ENCODE measurements around the gene TOP1.

TOP1 gene

GRCh38 chr20:41154436-41155176 is 126.0 kb downstream of the TOP1 start:
- ChIA-PET CTCF (interaction anchor here (1.5 to 7.4 kb wide), 6 partner anchors 12 to 186 kb away, joined by 4 to 76 read pairs (median 38); partner anchors contain the start of gene LPIN3), POLR2A (no interaction called here)
- TF ChIP-seq CTCF (IDR thresholded peaks at IDR 0.05; ENCODE audit: control extremely low read depth, extremely low read depth, low read depth, missing control alignments): no peak
- DNase-seq (ENCODE audit: extremely low spot score): no peak

- CTCF ChIA-PET: interaction anchor here (0.7 to 7.4 kb wide), 8 partner anchors 12 to 198 kb away, joined by 3 to 76 read pairs (median 17); partner anchors contain the start of gene LPIN3
- POLR2A ChIA-PET: no interaction called here
- no peak for DNase-seq (ENCODE audit: extremely low spot score)
- no peak for TF ChIP-seq CTCF (IDR thresholded peaks at IDR 0.05; ENCODE audit: control extremely low read depth, extremely low read depth, low read depth, missing control alignments)
Measured at GRCh38 chr20:41155261-41155660, 126.6 kb downstream of the TOP1 start.

GRCh38 chr20:41158082-41158625 is 129.5 kb downstream of the TOP1 start:
- no peak for DNase-seq (ENCODE audit: extremely low spot score)
- CTCF ChIA-PET: interaction anchor here (1.0 to 7.4 kb wide), 12 partner anchors 8 to 195 kb away, joined by 3 to 76 read pairs (median 5); partner anchors contain the start of gene LPIN3
- TF ChIP-seq CTCF (IDR thresholded peaks at IDR 0.05; ENCODE audit: control extremely low read depth, extremely low read depth, low read depth, missing control alignments): no peak
- POLR2A ChIA-PET: no interaction called here

GRCh38 chr20:41159547-41159946 is 130.9 kb downstream of the TOP1 start:
- POLR2A ChIA-PET: no interaction called here
- CTCF ChIA-PET: interaction anchor here (0.8 to 7.4 kb wide), 6 partner anchors 11 to 197 kb away, joined by 3 to 76 read pairs (median 18); partner anchors contain the start of gene LPIN3
- DNase-seq (ENCODE audit: extremely low spot score): no peak
- no peak for TF ChIP-seq CTCF (IDR thresholded peaks at IDR 0.05; ENCODE audit: control extremely low read depth, extremely low read depth, low read depth, missing control alignments)

- ChIA-PET POLR2A (no interaction called here), CTCF (interaction anchor here (0.9 to 7.4 kb wide), 4 partner anchors 9 to 198 kb away, joined by 3 to 76 read pairs (median 18); partner anchors contain the start of gene LPIN3)
- no peak for DNase-seq (ENCODE audit: extremely low spot score)
- TF ChIP-seq CTCF (IDR thresholded peaks at IDR 0.05; ENCODE audit: control extremely low read depth, extremely low read depth, low read depth, missing control alignments): no peak
Measured at GRCh38 chr20:41160686-41161085, 132.1 kb downstream of the TOP1 start.

GRCh38 chr20:41161886-41162285 is 133.3 kb downstream of the TOP1 start:
- ChIA-PET POLR2A (no interaction called here), CTCF (interaction anchor here (7.4 kb wide), 1 partner anchor 8 kb away, joined by 76 read pairs; no protein-coding TSS in a partner anchor)
- DNase-seq (ENCODE audit: extremely low spot score): no peak
- no peak for TF ChIP-seq CTCF (IDR thresholded peaks at IDR 0.05; ENCODE audit: control extremely low read depth, extremely low read depth, low read depth, missing control alignments)
